Activated B cell treated with CpG ODN at 0.5 μM for 24 hours (primary cell): Measurements from ENCODE around the gene EP400. TPM values are rescaled to one million over a fixed set of nuclear protein-coding genes. Genes with fewer than 3 reads are reported as not detected.

ENCODE experiments used
- ATAC-seq: fragments of 200-7000 bp; cut with Tn5 transposase; one replicate; pipeline ENCODE4 v1.10.0; 2021; ENCODE audit warnings: low read depth, mild to moderate bottlenecking, moderate library complexity
- CTCF ChIA-PET: fragments of 350-600 bp; sonication (Branson Sonifier 250); formaldehyde crosslinking; loops from one replicate; lab custom pipeline; 2021; ENCODE audit warnings: antibody characterized with exemption; lab: Charles Lee
- POLR2A ChIA-PET: fragments of 350-600 bp; sonication (Branson Sonifier 250); formaldehyde crosslinking; loops from one replicate; lab custom pipeline; 2021; ENCODE audit warnings: antibody characterized with exemption; lab: Charles Lee
- DNase-seq: peaks from one replicate; pipeline ENCODE4 v3.0.0; 2022
- H3K27ac Mint-ChIP-seq: one replicate; pipeline ENCODE4 v1.8.0; 2020; ENCODE audit warnings: mixed read lengths
- H3K27me3 Mint-ChIP-seq: one replicate; pipeline ENCODE4 v1.8.0; 2021; ENCODE audit warnings: mixed read lengths
- H3K36me3 Mint-ChIP-seq: one replicate; pipeline ENCODE4 v1.8.0; 2021; ENCODE audit warnings: low read depth, mixed read lengths
- H3K4me1 Mint-ChIP-seq: one replicate; pipeline ENCODE4 v1.8.0; 2021; ENCODE audit warnings: mixed read lengths
- H3K4me3 Mint-ChIP-seq: one replicate; pipeline ENCODE4 v1.8.0; 2020; ENCODE audit warnings: mild to moderate bottlenecking, mixed read lengths
- H3K9me3 Mint-ChIP-seq: one replicate; pipeline ENCODE4 v1.8.0; 2020; ENCODE audit warnings: mixed read lengths
- intact Hi-C: fragments of 100-400 bp; cut with micrococcal nuclease; formaldehyde crosslinking; loops from one replicate; pipeline ENCODE4 v1.15.1; 2024
- total RNA-seq: library from RNA; stranded (reverse); gene quantifications from 2 replicates; pipeline ENCODE4 v1.2.3, GENCODE V29; 2022
- TF ChIP-seq, protein P1 (sequence below): fragments of 200-600 bp; IDR thresholded peaks from one replicate; pipeline ENCODE4 v1.8.0; 2022; ENCODE audit warnings: antibody characterized with exemption, mild to moderate bottlenecking

The EP400 gene
- total RNA-seq, 1 donor from 2014 or later, result 65.6 TPM

DNA sequence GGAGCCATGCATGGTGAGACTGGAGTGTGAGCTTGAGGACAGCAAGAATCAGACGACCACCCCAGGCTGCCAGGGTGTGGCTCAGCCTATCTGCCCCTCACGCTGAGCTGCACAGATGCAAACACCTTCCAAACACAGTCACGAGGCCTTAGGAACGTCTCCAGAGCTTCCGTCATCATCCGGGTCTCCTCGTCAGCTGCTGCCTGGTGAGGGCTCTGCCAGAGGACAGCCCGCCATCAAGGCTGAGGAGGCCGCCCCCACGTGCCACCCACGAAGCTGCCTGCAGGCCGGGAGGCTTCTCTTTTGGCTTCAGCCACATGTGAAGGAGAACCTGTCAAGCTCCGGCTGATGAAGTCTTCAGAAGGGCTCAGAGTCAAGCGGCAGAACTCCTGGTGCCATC is 180.9 kb downstream of the EP400 start:
- POLR2A ChIA-PET, result no interaction called here
- H3K27ac Mint-ChIP-seq, result no peak overlapping the region
- TF ChIP-seq, protein P1, sequence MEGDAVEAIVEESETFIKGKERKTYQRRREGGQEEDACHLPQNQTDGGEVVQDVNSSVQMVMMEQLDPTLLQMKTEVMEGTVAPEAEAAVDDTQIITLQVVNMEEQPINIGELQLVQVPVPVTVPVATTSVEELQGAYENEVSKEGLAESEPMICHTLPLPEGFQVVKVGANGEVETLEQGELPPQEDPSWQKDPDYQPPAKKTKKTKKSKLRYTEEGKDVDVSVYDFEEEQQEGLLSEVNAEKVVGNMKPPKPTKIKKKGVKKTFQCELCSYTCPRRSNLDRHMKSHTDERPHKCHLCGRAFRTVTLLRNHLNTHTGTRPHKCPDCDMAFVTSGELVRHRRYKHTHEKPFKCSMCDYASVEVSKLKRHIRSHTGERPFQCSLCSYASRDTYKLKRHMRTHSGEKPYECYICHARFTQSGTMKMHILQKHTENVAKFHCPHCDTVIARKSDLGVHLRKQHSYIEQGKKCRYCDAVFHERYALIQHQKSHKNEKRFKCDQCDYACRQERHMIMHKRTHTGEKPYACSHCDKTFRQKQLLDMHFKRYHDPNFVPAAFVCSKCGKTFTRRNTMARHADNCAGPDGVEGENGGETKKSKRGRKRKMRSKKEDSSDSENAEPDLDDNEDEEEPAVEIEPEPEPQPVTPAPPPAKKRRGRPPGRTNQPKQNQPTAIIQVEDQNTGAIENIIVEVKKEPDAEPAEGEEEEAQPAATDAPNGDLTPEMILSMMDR, result no peak

More for the DNA sequence above, 180.9 kb downstream of the EP400 start:
- H3K36me3 Mint-ChIP-seq, result peaks cover 35% of the 10 kb centered on the region
- peaks cover 8% of the 10 kb centered on the region for H3K9me3 Mint-ChIP-seq
- DNase-seq (no peak), ATAC-seq (no peak)
- H3K27me3 Mint-ChIP-seq, result no peaks in the 10 kb centered on the region
- H3K4me1 Mint-ChIP-seq, result no peaks in the 10 kb centered on the region
- CTCF ChIA-PET, result no interaction called here
- no peak overlapping the region for H3K4me3 Mint-ChIP-seq
- intact Hi-C loops, result no loop called here

Other genes with a start within 250 kb of the EP400 start
- 75.1 and 88.0 TPM in 2 replicates for gene SFSWAP, start 238.9 kb upstream of the EP400 start, total RNA-seq
- gene MMP17, start 121.5 kb upstream of the EP400 start, total RNA-seq, result 8.2 and 11.3 TPM in 2 replicates
- gene ULK1, start 55.3 kb upstream of the EP400 start, total RNA-seq, result 20.1 and 27.0 TPM in 2 replicates
- 51.5 and 60.3 TPM in 2 replicates for gene PUS1, start 20.7 kb upstream of the EP400 start, total RNA-seq
- gene DDX51, start 194.4 kb downstream of the EP400 start, total RNA-seq, result 39.9 and 43.0 TPM in 2 replicates
- gene NOC4L, start 194.5 kb downstream of the EP400 start, total RNA-seq, result 28.1 and 29.1 TPM in 2 replicates